Measurements from ENCODE around the gene FBLN2. TPM values are rescaled to one million over a fixed set of nuclear protein-coding genes. Genes with fewer than 3 reads are reported as not detected.
A peak's percentile ranks its signal among the peaks of the same experiment; 100 is the strongest.

FBLN2 gene
- total RNA-seq, 1 donor from 2014 or later = 35.5 TPM

GRCh38 chr3:13569641-13570390 is 20.9 kb downstream of the FBLN2 start:
- H3K9ac ChIP-seq (ENCODE audit: low read depth in 1 of 3, low read length in 3 of 3) = no peak overlapping the region
- peaks cover 5 to 34% (median 20%) of the 10 kb centered on the region in 3 donors for H3K27me3 ChIP-seq (ENCODE audit: control insufficient read depth in 3 of 3, insufficient read depth in 3 of 3, low read length in 3 of 3)
- H3K36me3 ChIP-seq (ENCODE audit: control insufficient read depth in 3 of 3, insufficient read depth in 3 of 3, low read length in 3 of 3) = no peaks in the 10 kb centered on the region
- no peaks in the 10 kb centered on the region for H3K9me3 ChIP-seq (ENCODE audit: control insufficient read depth in 3 of 3, low read length in 3 of 3)
- H3K27ac ChIP-seq (ENCODE audit: low read depth, low read length) = no peak overlapping the region
- H3K4me1 ChIP-seq (ENCODE audit: control insufficient read depth in 3 of 3, insufficient read depth in 3 of 3, low read length in 3 of 3) = peaks cover 13 to 32% (median 21%) of the 10 kb centered on the region in 3 donors
- H3K4me3 ChIP-seq (ENCODE audit: low read length in 3 of 3) = no peak overlapping the region

DNA sequence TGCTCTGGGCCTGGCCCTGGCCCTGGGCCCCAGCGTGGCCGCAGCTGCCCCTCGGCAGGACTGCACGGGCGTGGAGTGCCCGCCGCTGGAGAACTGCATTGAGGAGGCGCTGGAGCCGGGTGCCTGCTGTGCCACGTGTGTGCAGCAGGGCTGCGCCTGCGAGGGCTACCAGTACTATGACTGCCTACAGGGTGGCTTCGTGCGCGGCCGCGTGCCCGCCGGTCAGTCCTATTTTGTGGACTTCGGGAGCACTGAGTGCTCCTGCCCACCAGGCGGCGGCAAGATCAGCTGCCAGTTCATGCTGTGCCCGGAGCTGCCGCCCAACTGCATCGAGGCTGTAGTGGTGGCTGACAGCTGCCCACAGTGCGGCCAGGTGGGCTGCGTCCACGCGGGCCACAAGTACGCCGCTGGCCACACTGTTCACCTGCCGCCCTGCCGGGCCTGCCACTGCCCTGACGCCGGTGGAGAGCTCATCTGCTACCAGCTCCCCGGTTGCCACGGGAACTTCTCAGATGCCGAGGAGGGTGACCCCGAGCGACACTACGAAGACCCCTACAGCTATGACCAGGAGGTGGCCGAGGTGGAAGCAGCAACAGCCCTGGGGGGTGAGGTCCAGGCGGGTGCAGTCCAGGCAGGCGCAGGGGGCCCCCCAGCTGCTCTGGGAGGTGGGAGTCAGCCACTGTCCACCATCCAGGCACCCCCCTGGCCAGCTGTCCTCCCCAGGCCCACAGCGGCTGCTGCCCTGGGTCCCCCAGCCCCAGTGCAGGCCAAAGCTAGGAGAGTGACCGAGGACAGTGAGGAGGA is 21.7 kb downstream of the FBLN2 start:
- Histone ChIP-seq H3K27ac (ENCODE audit: low read depth, low read length) (no peak overlapping the region), H3K9ac (ENCODE audit: low read depth in 1 of 3, low read length in 3 of 3) (peak overlapping the region in 1 of 3 donors; percentile 40), H3K4me3 (ENCODE audit: low read length in 3 of 3) (no peak overlapping the region), H3K4me1 (ENCODE audit: control insufficient read depth in 3 of 3, insufficient read depth in 3 of 3, low read length in 3 of 3) (peaks cover 17 to 36% (median 27%) of the 10 kb centered on the region in 3 donors), H3K27me3 (ENCODE audit: control insufficient read depth in 3 of 3, insufficient read depth in 3 of 3, low read length in 3 of 3) (peaks cover 5 to 34% (median 20%) of the 10 kb centered on the region in 3 donors), H3K9me3 (ENCODE audit: control insufficient read depth in 3 of 3, low read length in 3 of 3) (no peaks in the 10 kb centered on the region), H3K36me3 (ENCODE audit: control insufficient read depth in 3 of 3, insufficient read depth in 3 of 3, low read length in 3 of 3) (no peaks in the 10 kb centered on the region)

DNA sequence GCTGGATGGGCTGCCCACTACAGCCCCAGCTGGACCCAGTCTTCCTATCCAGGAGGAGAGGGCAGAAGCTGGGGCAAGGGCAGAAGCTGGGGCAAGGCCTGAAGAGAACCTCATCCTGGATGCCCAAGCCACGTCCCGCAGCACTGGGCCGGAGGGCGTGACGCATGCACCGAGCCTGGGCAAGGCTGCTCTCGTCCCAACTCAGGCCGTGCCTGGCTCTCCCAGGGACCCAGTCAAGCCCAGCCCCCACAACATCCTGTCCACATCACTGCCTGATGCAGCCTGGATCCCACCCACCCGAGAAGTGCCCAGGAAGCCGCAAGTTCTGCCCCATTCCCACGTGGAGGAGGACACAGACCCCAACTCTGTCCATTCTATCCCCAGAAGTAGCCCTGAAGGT is 22.3 kb downstream of the FBLN2 start:
- no peaks in the 10 kb centered on the region for H3K36me3 ChIP-seq (ENCODE audit: control insufficient read depth in 3 of 3, insufficient read depth in 3 of 3, low read length in 3 of 3)
- peaks cover 5 to 34% (median 20%) of the 10 kb centered on the region in 3 donors for H3K27me3 ChIP-seq (ENCODE audit: control insufficient read depth in 3 of 3, insufficient read depth in 3 of 3, low read length in 3 of 3)
- H3K27ac ChIP-seq (ENCODE audit: low read depth, low read length) = no peak overlapping the region

DNA sequence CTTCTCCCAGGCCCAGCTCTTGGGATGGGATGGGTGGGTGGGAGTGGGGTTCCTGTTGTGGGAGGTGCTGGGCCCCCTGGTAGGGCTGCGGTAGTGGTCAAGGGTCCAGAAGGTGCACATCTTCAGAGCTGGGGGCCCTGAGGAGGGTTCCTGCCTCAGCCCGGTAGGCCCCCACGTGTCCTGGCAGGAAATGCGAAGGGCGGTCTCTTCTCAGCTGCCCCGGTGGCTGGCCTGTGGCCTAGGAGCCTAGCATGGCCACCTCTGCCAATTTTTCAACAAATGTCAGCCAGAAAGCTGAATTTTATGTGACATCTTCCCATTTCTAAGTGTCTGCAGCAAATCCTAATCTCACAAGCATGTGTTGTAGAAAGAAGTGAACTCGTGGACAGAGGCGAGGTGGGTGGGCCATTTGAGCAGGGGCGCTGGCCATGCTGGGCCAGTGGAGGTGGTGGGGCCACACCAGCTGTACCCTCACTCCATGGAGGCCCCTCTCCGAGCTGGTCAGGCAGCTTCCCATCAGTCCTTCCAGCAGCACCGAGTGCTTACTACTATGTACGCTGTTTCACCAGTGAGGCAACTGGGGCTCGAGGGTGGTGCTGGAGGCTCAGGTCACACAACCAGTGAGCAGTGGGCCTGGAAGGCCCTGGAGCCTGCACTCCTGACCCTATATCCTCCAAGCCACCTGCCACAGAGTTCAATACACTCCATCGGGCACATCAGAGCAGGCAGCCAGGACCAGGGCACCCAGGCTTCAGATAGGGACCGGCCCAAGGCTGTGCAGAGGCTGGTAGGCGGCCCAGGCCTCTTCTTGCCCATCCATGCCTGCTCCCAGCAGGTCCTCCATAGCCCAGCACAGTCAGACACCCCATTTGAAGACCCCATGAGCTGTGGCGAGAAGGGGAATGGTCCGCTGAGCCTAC is 23.2 kb downstream of the FBLN2 start:
- H3K9me3 ChIP-seq (ENCODE audit: control insufficient read depth in 3 of 3, low read length in 3 of 3) = no peaks in the 10 kb centered on the region
- peaks cover 22 to 36% (median 29%) of the 10 kb centered on the region in 3 donors for H3K4me1 ChIP-seq (ENCODE audit: control insufficient read depth in 3 of 3, insufficient read depth in 3 of 3, low read length in 3 of 3)
- H3K27me3 ChIP-seq (ENCODE audit: control insufficient read depth in 3 of 3, insufficient read depth in 3 of 3, low read length in 3 of 3) = peaks cover 5 to 34% (median 17%) of the 10 kb centered on the region in 3 donors
- H3K36me3 ChIP-seq (ENCODE audit: control insufficient read depth in 3 of 3, insufficient read depth in 3 of 3, low read length in 3 of 3) = no peaks in the 10 kb centered on the region
- H3K9ac ChIP-seq (ENCODE audit: low read depth in 1 of 3, low read length in 3 of 3) = no peak overlapping the region
- no peak overlapping the region for H3K27ac ChIP-seq (ENCODE audit: low read depth, low read length)
- H3K4me3 ChIP-seq (ENCODE audit: low read length in 3 of 3) = no peak overlapping the region

More for the DNA sequence above, 22.3 kb downstream of the FBLN2 start:
- no peak overlapping the region for H3K4me3 ChIP-seq (ENCODE audit: low read length in 3 of 3)
- H3K9me3 ChIP-seq (ENCODE audit: control insufficient read depth in 3 of 3, low read length in 3 of 3) = no peaks in the 10 kb centered on the region
- peak overlapping the region in 1 of 3 donors; percentile 40 for H3K9ac ChIP-seq (ENCODE audit: low read depth in 1 of 3, low read length in 3 of 3)
- peaks cover 22 to 36% (median 31%) of the 10 kb centered on the region in 3 donors for H3K4me1 ChIP-seq (ENCODE audit: control insufficient read depth in 3 of 3, insufficient read depth in 3 of 3, low read length in 3 of 3)

- H3K4me1 ChIP-seq (ENCODE audit: control insufficient read depth in 3 of 3, insufficient read depth in 3 of 3, low read length in 3 of 3) = peaks cover 20 to 36% (median 29%) of the 10 kb centered on the region in 3 donors
- H3K36me3 ChIP-seq (ENCODE audit: control insufficient read depth in 3 of 3, insufficient read depth in 3 of 3, low read length in 3 of 3) = no peaks in the 10 kb centered on the region
- H3K4me3 ChIP-seq (ENCODE audit: low read length in 3 of 3) = no peak overlapping the region
- H3K27ac ChIP-seq (ENCODE audit: low read depth, low read length) = no peak overlapping the region
- H3K27me3 ChIP-seq (ENCODE audit: control insufficient read depth in 3 of 3, insufficient read depth in 3 of 3, low read length in 3 of 3) = peaks cover 5 to 34% (median 17%) of the 10 kb centered on the region in 3 donors
- no peak overlapping the region for H3K9ac ChIP-seq (ENCODE audit: low read depth in 1 of 3, low read length in 3 of 3)
- H3K9me3 ChIP-seq (ENCODE audit: control insufficient read depth in 3 of 3, low read length in 3 of 3) = no peaks in the 10 kb centered on the region
These were observed 24.1 kb downstream of the FBLN2 start for GRCh38 chr3:13572926-13573623.

- H3K4me3 ChIP-seq (ENCODE audit: low read length in 3 of 3) = no peak overlapping the region
- H3K36me3 ChIP-seq (ENCODE audit: control insufficient read depth in 3 of 3, insufficient read depth in 3 of 3, low read length in 3 of 3) = no peaks in the 10 kb centered on the region
- H3K9ac ChIP-seq (ENCODE audit: low read depth in 1 of 3, low read length in 3 of 3) = no peak overlapping the region
- peaks cover 5 to 33% (median 11%) of the 10 kb centered on the region in 3 donors for H3K27me3 ChIP-seq (ENCODE audit: control insufficient read depth in 3 of 3, insufficient read depth in 3 of 3, low read length in 3 of 3)
- H3K9me3 ChIP-seq (ENCODE audit: control insufficient read depth in 3 of 3, low read length in 3 of 3) = no peaks in the 10 kb centered on the region
- H3K27ac ChIP-seq (ENCODE audit: low read depth, low read length) = no peak overlapping the region
- peaks cover 20 to 29% (median 29%) of the 10 kb centered on the region in 3 donors for H3K4me1 ChIP-seq (ENCODE audit: control insufficient read depth in 3 of 3, insufficient read depth in 3 of 3, low read length in 3 of 3)
These were observed 25.3 kb downstream of the FBLN2 start for GRCh38 chr3:13574083-13574797.

DNA sequence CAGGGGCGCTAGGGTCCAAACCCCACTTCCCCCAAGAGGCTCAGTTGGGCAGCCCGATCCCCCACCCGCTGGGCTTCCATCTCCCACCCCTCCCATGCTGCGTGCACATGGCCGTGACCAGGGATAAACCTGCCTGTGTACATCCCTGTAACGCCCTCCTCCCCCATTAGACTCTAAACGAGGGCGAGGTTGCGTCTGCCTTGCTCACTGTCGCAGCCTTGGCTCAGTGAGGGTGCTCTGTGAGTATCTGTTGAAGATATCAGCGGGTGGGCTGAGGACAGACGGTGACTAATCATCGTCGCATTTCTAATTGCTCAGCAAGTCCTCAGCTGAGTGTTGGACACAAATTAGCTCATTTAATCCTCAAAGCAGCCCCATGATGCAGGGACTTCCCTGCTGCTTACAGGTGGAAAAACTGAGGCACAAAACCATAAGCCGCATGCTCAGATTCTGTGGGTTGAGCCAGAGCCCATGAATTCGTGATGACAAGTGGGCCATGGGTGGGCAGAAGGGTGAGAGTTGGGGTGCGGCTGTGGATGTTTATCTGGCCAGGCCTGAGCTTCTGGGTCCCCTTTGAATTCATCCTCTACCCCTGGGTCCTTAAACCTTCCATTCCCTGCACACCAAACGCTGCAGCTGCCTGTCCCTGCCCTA is 26.0 kb downstream of the FBLN2 start:
- Histone ChIP-seq H3K27ac (ENCODE audit: low read depth, low read length) (no peak overlapping the region), H3K4me3 (ENCODE audit: low read length in 3 of 3) (no peak overlapping the region), H3K4me1 (ENCODE audit: control insufficient read depth in 3 of 3, insufficient read depth in 3 of 3, low read length in 3 of 3) (peaks cover 20 to 26% (median 26%) of the 10 kb centered on the region in 3 donors), H3K9me3 (ENCODE audit: control insufficient read depth in 3 of 3, low read length in 3 of 3) (no peaks in the 10 kb centered on the region), H3K36me3 (ENCODE audit: control insufficient read depth in 3 of 3, insufficient read depth in 3 of 3, low read length in 3 of 3) (no peaks in the 10 kb centered on the region), H3K9ac (ENCODE audit: low read depth in 1 of 3, low read length in 3 of 3) (no peak overlapping the region), H3K27me3 (ENCODE audit: control insufficient read depth in 3 of 3, insufficient read depth in 3 of 3, low read length in 3 of 3) (peaks cover 1 to 27% (median 6%) of the 10 kb centered on the region in 3 donors)

- no peak overlapping the region for H3K4me3 ChIP-seq (ENCODE audit: low read length in 3 of 3)
- peaks cover 20 to 21% (median 20%) of the 10 kb centered on the region in 3 donors for H3K4me1 ChIP-seq (ENCODE audit: control insufficient read depth in 3 of 3, insufficient read depth in 3 of 3, low read length in 3 of 3)
- H3K36me3 ChIP-seq (ENCODE audit: control insufficient read depth in 3 of 3, insufficient read depth in 3 of 3, low read length in 3 of 3) = no peaks in the 10 kb centered on the region
- no peaks in the 10 kb centered on the region for H3K9me3 ChIP-seq (ENCODE audit: control insufficient read depth in 3 of 3, low read length in 3 of 3)
- H3K27me3 ChIP-seq (ENCODE audit: control insufficient read depth in 3 of 3, insufficient read depth in 3 of 3, low read length in 3 of 3) = peaks cover 0 to 21% (median 0%) of the 10 kb centered on the region in 3 donors
- no peak overlapping the region for H3K27ac ChIP-seq (ENCODE audit: low read depth, low read length)
- no peak overlapping the region for H3K9ac ChIP-seq (ENCODE audit: low read depth in 1 of 3, low read length in 3 of 3)
These were observed 26.6 kb downstream of the FBLN2 start for GRCh38 chr3:13575459-13576061.
